CD4-positive, alpha-beta T cell treated with Interleukin-4 for 1 hour (primary cell): Measurements from ENCODE around the gene IL15.
"Not testable (repeated sequence)": the region's sequence is repeated elsewhere in the genome, so short reads cannot be mapped to it uniquely, and the experiment has no call there.

Source experiments
- DNase-seq, 2 donors: peaks; one replicate each; pipeline ENCODE4 v3.0.0-alpha.2; 2020 to 2022

Gene IL15, protein sequence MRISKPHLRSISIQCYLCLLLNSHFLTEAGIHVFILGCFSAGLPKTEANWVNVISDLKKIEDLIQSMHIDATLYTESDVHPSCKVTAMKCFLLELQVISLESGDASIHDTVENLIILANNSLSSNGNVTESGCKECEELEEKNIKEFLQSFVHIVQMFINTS

DNA sequence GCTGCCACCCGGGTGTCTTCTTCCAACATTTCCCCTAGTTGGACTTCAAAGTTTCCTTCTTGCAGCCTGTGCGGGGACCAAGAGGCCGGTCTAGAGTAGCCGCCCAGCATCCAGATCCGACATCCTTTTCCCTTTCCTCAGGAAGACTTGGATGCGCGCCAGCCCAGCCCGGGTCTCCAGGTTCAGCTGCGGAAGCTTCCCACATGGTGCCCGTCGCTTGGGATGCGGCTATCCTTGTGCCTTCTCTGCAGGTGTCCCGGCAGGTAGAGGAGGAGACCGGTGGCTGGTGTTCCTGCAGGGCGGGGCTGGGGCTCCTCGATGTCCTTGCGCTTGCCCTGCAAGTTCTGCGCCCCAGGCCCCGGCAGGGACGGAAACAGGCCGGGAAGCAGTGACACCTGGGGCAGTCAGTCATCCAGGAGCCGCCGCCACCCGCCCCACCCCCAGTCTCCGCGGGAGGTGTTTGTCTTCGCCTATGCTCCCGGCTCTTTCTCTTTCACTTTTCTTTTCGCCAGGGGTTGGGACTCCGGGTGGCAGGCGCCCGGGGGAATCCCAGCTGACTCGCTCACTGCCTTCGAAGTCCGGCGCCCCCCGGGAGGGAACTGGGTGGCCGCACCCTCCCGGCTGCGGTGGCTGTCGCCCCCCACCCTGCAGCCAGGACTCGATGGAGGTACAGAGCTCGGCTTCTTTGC, at the start of gene IL15:
IL15 (plus strand) TSS at position 502 of the 689 bp plus-strand sequence. CDS start 82,882 bp downstream, outside the sequence.
- peak; percentile 60 to 77 for DNase-seq

DNA sequence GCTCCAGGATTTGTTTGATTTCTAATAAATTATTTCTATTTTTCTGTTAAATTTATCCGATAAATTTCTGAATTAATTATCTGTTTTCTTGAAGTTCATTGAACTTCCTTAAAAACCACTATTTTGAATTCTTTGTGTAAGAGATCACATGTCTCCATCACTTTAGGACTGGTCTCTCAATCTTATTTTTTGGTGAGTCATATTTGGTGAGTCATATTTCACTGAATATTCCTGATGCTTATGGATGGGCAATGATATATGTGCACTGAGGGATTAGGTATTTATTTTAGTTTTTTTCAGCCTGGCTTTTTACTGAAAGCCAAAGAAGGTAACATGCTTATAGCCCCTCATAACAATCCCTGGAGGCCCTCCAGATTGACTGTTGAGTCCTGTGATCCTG, 48.5 kb upstream of the IL15 start:
- no peak for DNase-seq

DNA sequence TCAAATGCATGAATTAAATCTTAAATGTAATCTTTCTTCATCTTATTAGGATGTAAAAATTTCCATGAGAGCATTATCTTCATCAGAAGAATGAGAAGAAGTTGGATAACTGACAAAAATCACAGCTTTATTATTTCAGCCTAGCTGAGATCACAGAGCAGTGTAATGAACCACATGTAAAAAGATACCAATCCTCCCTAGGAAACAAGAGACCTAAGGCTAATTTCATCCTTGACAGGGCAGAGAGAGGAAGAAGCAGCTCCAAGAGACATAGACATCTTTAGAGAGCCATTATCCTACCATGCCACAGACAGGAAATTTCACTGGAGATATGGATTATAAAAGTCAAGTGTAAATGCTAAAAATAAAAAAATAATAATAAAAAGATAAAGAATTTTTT, 40.9 kb upstream of the IL15 start:
- no peak for DNase-seq

DNA sequence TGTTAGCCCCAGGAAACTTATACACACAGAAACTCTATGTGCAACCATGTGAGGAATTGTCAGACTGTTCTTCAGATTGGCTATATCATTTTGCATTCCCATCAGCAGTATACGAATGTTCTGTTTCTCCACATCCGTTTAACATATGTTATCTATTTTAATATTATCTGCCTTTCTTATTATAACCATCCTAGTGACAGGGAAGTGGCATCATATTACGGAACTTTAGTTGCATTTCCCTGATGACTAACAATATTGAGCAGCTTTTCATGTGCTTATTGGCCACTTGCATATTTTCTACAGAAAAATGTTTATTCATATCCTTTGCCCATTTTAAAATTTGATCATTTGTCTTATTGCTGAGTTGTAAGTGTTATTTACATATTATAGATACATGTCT, 36.5 kb upstream of the IL15 start:
- no peak for DNase-seq

DNA sequence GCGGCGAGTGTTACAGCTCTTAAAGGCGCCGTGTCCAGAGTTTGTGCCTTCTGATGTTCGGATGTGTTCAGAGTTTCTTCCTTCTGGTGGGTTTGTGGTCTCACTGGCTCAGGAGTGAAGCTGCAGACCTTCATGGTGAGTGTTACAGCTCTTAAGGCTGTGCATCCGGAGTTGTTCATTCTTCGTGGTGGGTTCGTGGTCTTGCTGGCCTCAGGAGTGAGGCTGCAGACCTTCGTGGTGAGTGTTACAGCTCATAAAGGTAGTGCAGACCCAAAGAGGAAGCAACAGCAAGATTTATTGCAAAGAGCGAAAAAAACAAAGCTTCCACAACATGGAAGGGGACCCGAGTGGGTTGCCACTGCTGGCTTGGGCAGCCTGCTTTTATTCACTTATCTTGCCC, 31.7 kb upstream of the IL15 start:
- DNase-seq: not testable (repeated sequence)

DNA sequence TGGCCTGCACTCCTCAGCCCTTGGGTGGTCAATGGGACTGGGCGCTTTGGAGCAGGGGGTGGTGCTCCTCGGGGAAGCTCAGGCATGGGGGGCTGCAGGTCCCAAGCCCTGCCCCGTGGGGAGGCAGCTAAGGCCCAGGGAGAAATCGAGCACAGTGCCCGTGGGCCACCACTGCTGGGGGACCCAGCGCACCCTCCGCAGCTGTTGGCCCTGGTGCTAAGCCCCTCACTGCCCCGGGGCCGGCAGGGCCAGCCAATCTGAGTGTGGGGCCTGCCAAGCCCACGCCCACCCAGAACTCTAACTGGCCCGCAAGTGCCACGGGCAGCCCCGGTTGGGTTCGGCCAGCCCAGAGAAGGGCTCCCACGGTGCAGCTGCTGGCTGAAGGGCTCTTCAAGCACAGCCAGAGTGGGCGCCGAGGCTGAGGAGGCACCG, 30.9 kb upstream of the IL15 start:
- no peak for DNase-seq

DNA sequence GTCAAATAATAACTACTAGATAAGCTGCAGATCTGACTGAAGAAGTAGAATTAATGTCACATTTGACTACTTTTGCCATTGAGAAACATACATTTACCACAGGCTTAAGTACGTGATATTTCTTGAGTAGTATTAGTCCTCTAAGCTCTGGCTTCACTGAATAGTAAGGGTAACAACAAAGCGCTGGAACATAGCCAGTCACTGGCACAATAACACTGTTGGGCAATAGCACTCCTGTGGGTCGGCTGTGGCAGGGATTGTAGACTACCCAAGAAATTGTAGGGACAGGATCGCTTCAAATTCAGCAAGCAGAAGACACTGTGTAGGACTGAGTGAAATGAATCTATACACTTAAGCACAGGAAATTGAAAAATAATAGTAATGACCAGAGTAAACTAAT, 27.1 kb upstream of the IL15 start:
- no peak for DNase-seq

DNA sequence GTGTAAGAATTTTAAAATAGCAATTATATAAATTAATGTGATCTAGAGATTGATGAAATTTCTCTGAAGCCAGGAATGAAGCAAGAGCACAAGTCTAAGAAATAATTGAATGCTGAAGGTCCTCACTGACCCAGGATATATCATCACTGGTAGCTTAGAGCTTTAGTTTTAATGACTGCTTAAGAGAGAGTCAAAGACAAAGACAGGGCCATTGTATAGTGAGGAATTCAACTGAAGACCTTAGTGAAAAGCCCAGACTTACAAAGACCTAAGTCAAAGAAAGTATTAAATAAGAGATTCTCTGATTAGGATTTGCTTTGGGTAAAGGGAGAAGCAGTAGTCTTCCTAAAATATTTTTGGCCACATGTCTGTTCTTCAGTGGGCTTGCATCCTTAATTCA, 26.0 kb upstream of the IL15 start:
- DNase-seq: no peak

DNA sequence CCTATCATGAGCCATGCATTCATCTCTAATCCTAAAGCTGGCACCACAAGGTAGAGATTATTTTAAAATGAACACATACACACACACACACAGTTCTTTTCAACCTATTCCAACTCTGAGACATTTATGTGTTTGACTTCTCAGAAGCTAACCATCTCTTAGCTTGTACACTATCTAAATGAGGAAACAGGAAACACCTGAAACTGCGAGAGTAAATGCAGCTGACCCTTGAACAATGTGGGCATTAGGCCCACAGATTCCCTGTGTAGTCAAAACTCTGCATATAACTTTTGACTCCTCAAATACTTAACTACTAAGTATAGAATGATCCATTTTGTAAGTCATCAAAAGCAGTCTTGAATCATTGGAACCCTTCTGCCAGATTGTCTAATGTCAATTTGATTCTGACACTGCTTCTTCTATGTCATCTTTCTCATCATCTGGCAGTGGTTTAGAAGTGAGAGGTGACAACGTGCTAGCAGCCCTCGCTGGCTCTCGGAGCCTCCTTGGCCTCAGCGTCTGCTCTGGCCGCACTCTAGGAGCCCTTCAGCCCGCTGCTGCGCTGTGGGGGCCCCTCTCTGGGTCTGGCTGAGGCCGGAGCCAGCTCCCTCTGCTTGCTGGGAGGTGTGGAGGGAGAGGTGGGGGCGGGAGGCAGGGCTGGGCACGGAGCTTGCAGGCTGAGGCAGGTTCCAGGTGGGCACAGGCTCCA, 21.4 kb upstream of the IL15 start:
- DNase-seq: no peak

DNA sequence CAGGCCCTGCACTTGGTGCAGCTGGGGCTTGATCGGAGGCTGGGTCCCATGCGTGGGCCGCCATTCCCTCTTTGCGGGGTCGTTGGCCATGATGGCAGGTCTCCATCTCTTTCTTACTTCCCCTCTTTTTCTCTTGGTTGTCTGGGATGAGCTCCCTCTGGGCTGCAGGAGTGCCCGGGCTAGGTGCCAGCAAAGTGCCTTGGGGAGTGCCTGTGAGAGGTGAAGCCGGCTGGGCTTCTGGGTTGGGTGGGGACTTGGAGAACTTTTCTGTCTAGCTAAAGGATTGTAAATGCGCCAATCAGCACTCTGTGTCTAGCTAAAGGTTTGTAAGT, 20.8 kb upstream of the IL15 start:
- DNase-seq: not testable (repeated sequence)

DNA sequence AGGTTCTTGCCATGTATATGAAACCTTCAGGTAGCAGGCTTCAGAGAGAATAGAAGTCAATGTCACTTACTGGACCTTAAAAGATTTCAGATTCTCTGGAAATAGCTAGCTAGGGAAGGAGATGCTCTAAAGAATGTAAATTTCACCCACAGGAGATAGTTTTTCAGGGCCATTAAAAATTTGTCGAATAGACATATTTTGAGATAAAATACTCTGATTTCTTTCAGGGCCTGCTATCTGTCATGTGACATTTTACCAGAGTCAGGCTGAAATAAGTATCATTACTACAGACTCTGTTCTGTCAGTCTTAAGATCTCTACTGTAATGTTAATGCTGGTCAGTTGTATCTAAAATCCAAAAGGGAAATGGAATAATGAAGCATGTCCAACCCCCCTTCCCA, 15.7 kb upstream of the IL15 start:
- no peak for DNase-seq

DNA sequence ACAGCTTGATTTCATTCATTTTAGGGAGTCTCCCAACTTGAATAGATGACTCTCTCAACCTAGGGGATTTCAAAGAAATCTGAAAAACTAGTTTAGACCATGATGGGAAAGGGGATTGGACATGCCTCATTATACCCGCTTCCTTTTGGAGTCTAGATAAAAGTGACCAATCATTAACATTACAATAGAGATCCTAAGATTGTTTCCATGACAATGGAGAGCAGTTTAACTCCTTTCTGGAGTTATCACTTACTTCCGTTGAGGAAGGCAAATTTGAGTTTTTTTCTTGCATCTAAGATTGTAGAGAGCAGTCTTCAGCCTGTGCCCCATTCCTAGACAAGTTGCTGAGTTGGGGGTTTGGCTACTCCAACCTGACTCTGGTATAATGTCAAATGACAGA, 11.4 kb upstream of the IL15 start:
- no peak for DNase-seq

DNA sequence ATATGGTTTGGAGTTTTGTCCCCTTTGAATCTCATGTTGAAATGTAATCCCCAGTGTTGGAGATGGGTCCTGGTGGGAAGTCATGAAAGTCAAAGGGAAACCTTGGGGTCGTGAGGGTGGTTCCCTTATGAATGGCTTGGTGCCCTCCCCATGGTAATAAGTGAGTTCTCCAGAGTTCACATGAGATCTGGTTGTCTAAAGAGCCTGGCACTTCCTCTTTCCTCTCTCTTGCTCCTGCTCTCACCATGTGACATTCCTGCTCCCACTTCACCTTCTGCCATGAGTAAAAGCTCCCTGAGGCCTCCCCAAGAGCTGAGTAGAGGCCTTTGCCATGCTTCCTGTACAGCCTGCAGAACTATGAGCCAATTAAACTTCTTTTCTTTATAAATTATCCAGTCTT, 5.5 kb upstream of the IL15 start:
- DNase-seq: no peak

DNA sequence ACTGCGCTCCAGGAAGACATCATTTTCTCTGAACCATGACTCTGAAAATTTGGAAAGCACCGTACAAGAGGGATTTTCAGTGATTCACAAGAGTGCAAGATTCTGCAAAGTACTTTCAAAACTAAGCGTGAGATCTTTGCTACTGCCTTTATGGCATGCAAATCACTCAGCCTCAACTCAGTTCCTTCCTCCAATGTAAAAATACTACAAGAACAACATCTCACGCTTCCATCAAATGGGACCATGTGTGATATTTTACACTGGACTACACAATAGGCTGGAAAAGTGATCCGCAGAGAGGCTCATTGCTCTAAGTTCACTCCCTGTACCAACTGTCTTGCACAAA, 674 bp upstream of the IL15 start:
- no peak for DNase-seq

DNA sequence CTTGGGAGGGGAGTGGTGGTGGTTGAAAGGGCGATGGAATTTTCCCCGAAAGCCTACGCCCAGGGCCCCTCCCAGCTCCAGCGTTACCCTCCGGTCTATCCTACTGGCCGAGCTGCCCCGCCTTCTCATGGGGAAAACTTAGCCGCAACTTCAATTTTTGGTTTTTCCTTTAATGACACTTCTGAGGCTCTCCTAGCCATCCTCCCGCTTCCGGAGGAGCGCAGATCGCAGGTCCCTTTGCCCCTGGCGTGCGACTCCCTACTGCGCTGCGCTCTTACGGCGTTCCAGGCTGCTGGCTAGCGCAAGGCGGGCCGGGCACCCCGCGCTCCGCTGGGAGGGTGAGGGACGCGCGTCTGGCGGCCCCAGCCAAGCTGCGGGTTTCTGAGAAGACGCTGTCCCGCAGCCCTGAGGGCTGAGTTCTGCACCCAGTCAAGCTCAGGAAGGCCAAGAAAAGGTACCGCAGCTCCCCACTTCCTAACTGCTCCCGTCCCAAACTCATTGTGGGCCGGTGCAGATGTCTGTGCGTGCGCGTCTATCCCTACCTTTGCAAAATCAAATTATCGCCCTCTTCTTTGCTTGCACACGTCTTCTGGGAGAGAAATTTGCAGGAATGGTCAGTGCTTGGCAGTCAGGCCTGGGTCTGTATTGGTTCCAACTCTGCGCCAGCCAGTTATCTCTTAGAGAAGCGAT, 533 bp downstream of the IL15 start:
- DNase-seq: peak in 1 of 2 donors; percentile 19

DNA sequence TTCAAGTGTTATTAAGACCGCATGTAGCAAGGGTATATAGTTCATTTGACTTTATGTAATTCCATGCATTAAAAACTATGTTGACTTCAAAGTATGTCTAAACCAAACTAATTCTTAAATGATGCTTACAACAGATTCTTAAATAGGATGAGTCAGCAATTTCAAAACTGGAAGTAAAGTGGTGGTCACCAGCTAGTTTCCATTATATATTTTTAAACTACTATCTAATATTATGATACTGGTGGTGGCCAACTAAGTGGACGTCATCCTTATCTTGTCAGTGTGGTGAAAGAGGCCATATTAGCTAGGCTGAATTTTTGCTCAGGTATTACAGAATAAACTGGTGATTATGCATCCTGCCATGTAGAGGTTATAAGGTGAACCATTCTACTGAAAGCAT, 1.2 kb downstream of the IL15 start:
- DNase-seq: no peak

DNA sequence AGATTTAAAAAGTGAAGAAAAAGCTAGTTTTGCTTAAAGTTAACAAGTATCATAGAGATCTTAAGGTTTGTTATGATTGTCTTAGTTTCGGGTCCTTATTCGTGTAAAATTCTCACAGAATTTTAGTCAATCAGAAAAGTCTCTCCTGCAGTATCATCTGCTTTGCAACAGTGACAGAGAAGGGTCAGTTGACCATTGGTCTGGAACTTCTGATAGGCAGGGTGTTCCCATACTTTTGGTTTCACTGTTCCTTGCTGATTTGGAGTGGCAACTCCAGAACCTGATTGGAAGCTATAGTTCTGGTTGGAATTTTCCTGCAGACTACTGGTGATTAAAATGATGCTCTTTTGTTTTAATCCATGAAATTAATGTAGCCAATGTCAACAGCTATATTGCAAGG, 1.8 kb downstream of the IL15 start:
- DNase-seq: no peak

DNA sequence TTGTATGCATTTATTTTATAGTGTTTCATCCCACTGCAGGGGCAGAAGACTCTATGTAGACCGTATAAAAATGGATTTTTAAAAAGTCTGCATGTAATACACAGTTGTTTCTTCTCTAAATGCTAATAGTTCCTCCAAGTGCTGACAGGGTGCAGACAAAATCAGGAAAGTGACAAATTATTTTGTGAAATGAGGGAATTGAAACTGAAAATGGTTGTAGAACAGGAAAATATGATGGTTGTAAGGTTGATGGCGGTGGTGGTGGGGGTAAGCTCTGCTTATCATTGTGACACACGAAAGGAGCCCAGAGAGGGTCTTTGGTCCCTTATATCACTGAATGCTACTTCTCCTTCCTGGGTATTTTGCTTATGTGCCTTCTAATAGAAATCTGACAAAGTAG, 4.3 kb downstream of the IL15 start:
- DNase-seq: no peak

DNA sequence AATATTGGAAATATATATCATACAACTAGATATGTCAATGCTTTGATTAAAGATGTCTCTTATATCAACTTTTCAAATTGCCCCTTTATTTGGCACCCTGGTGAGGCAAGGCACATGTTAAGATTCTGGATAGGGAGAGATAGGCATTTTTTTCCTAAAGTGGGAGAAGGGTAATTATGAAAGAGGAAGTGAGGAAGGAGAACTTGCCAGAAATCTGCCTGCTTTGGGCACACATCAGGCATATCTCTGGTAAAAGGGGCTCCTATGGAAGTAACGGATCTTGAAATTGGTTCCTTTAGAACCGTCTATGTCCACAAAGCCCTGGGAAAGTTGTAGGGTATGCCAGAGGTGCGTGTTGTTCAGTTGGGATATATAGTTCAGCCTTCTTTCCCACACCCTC, 5.7 kb downstream of the IL15 start:
- no peak for DNase-seq

DNA sequence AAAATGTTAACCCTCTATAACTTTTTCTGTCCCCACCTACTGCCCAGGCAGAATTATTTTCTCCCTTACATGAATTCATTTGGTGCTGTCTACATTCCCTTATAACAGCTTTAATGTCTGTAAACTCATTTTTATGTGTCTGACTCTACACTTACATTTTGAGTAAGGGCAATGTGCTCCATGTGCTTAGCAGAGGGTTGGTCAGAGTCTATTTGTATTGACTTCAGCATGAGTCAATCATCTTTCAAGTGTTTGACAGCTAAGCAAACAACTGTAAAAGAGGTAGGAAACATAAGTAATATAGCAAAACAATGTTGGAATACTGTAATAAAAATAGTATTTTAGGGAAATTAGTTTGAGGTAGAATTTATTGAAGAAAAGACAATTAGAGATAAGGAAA, 6.3 kb downstream of the IL15 start:
- DNase-seq: no peak

DNA sequence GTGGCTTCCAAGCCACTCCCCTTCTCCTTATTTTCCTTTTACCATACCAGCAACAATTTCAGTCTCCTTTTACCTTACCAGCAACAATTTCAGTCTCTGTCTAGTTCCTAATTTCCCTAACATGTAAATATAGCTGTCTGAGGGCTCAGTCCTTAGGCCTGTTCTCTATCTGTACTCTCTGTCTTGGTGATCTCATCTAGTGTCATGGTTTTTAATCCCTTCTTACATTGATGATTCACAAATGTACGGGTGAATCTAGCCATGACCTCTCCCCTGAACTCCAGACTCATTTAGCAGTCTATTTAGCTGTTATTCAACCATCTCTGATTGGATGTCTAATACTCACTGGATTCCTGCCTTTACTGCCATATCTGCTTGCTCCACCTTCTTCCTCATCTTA, 7.2 kb downstream of the IL15 start:
- no peak for DNase-seq

DNA sequence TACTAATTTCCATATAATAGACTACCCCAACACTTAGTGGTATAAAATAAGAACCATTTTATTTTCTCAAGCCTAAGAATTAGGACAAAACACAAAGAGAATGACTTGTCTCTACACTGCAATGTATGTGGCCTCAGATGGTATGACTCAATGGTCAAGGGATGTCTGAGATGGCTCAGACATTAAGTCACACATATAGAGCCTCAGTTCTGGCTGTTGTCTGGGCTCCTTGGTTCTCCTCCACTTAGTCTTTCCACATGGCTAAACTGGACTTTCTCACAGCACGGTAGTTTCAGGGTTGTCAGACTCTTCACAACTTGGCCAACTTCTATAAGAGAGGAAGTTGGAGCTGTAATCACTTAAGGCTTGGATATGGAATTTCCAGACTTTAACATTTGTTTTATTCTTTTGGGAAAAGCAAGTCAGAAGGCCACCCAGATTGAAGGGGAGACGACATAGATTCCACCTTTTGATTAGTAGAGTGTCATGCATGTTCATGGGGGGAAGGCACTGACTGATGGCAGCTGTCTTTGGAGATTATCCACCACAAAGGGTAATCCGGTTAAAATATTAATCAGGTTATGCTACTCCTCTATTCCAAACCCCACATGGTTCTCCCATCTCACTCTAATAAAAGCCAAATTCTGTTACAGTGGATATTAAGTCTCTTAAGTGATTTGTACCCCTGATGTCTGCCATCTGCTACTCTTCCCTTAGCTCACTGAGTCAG, 9.4 kb downstream of the IL15 start:
- DNase-seq: no peak

DNA sequence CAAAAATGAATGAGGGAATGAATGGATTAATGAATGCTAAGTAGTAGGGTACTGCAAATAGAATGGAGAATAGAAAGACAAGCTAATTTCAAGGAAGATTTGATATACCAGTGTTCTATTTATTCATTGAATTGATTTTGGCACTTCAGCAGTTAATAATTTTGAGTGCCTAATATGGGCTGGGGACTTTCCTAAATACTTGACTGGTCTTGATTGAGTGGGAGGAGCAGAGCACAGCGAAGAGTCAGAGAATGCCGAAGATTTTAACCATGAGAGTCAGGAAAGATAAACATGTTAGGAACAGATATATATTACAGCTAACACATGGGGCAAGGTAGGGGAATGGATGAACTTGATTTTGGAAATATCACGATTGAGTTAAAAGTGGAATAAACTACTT, 10.6 kb downstream of the IL15 start:
- DNase-seq: no peak
